ENCODE data around the gene CCNY. TPM values are rescaled to one million over a fixed set of nuclear protein-coding genes. Genes with fewer than 3 reads are reported as not detected.
A peak's percentile ranks its signal among the peaks of the same experiment; 100 is the strongest.

CCNY gene
- polyA plus RNA-seq, 2 of the 4 experiments (the other 2 are of a cell fraction) = 28.1 to 55.5 TPM

- 0 out of 6 replicates have a peak, but pooled peaks of 1 of the 2 experiments have one; percentile 11 for ATAC-seq
- TF ChIP-seq MAX (IDR thresholded peaks at IDR 0.05) = no peak
- TF ChIP-seq MAFK (IDR thresholded peaks at IDR 0.05; ENCODE audit: partially characterized antibody) = peak; percentile 52
- TF ChIP-seq USF2 (IDR thresholded peaks at IDR 0.05) = no peak
- no peak for TF ChIP-seq EP300 (IDR thresholded peaks at IDR 0.05)
- no peak for TF ChIP-seq BCL3 (IDR thresholded peaks at IDR 0.05)
- no peak for TF ChIP-seq FOSL2 (IDR thresholded peaks at IDR 0.05)
- TF ChIP-seq FOSL2 (CRISPR knock-in tag; IDR thresholded peaks at IDR 0.05) = no peak
- TF ChIP-seq BHLHE40 (IDR thresholded peaks at IDR 0.05; ENCODE audit: low read depth, low read length) = no peak
- no peak for TF ChIP-seq CEBPB (IDR thresholded peaks at IDR 0.05)
- no peak for TF ChIP-seq KDM5A (IDR thresholded peaks at IDR 0.05)
- 96% methylated on average over 4 of the region's 4 CpGs for WGBS (ENCODE audit: missing lambda C conversion rate)
Observed at GRCh38 chr10:35578618-35578956, 242.3 kb downstream of the CCNY start.

GRCh38 chr10:35579116-35579515 is 242.8 kb downstream of the CCNY start:
- ChIA-PET POLR2A (no interaction called here), CTCF (interaction anchor here (0.9 to 1.0 kb wide), 2 partner anchors 16 to 340 kb away, joined by 3 read pairs; no protein-coding TSS in a partner anchor)
- no peak for ATAC-seq
- TF ChIP-seq RARB (CRISPR knock-in tag; IDR thresholded peaks at IDR 0.05) (no peak), PBX3 (IDR thresholded peaks at IDR 0.05) (no peak), NFE2L2 (conservative IDR thresholded peaks at IDR 0.05; ENCODE audit: low read length) (no peak), ZFP36 (IDR thresholded peaks at IDR 0.05; ENCODE audit: borderline replicate concordance, partially characterized antibody) (no peak), ZNF302 (CRISPR knock-in tag; IDR thresholded peaks at IDR 0.05) (no peak), RAD21 (conservative IDR thresholded peaks at IDR 0.05 in 1 of 2, IDR thresholded peaks at IDR 0.05 in 1 of 2) (no peak), MYC (IDR thresholded peaks at IDR 0.05; ENCODE audit: borderline replicate concordance, low read length) (no peak), BCL3 (IDR thresholded peaks at IDR 0.05) (no peak), REST (IDR thresholded peaks at IDR 0.05) (no peak), HDAC2 (IDR thresholded peaks at IDR 0.05) (no peak), ZC3H11A (IDR thresholded peaks at IDR 0.05) (no peak)
- no peaks in the 10 kb centered on the region for H3K4me1 ChIP-seq
- no peak overlapping the region for H3K4me2 ChIP-seq
- FAIRE-seq = no peak
- no peak overlapping the region for H3K4me3 ChIP-seq
- 48% methylated on average over 3 of the region's 3 CpGs for WGBS (ENCODE audit: missing lambda C conversion rate)
- H3K9me3 ChIP-seq = no peaks in the 10 kb centered on the region
- no peak for DNase-seq (ENCODE audit: low read depth in 1 of 2, low spot score in 1 of 2)
- H3K27ac ChIP-seq = no peak overlapping the region

More at GRCh38 chr10:35578618-35578956, 242.3 kb downstream of the CCNY start:
- CTCF ChIA-PET = interaction anchor here (0.9 to 1.3 kb wide), 2 partner anchors 15 kb away, joined by 3 to 6 read pairs; no protein-coding TSS in a partner anchor
- FAIRE-seq (no peak), DNase-seq (ENCODE audit: low read depth in 1 of 2, low spot score in 1 of 2) (no peak)
- H3K9me3 ChIP-seq = no peaks in the 10 kb centered on the region
- H3K4me1 ChIP-seq = no peaks in the 10 kb centered on the region
- no peak overlapping the region for H3K4me2 ChIP-seq
- H3K4me3 ChIP-seq = no peak overlapping the region
- no peak overlapping the region for H3K27ac ChIP-seq
- POLR2A ChIA-PET = no interaction called here
